Measurements from ENCODE around the gene RINL.
A peak's percentile ranks its signal among the peaks of the same experiment; 100 is the strongest.

The RINL gene

DNA sequence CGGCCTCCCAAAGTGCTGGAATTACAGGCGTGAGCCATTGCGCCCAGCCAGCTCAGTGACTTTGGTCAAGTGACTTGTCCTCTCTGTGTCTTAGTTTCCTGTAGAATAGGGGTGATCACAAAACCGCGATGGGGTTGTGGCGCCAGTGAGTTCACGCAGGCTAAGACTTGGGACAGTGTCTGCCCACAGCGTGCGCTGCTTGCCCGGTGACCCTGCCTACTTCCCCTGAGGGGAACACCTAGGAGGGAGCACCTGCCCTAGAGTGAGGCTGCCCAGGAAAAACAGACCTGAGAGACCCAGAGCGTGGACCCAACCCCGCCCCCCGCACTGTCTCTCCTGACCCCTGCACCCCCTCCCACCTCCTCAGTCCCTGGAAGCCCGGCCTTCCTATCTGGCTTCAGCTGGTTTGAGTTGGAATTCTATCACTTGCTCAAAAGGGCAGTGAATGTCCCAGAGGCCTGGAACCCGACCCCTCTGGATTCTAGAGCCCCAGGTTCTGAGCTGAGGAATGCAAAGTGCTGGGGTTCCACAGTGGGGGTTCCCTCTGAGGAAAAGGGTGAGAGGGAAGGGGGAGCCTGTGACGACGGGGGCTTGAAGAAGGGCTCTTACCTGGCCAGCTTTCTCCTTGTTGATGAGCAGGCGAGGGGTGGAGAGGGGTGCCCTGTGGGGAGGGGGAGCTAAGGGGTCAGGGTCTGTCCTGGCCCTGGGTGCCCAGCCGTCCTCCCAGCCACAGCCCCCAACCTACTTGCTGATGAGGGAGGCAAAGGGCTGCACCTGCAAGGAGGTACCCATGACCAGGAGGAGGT, 2.2 kb upstream of the RINL start:
- no peaks in the 10 kb centered on the region for H3K36me3 ChIP-seq (ENCODE audit: insufficient read depth, low read length)
- no peaks in the 10 kb centered on the region for H3K27me3 ChIP-seq (ENCODE audit: insufficient read depth, low read length, poor library complexity, severe bottlenecking)
- H3K4me2 ChIP-seq (ENCODE audit: low read depth, low read length, poor library complexity, severe bottlenecking): peak overlapping the region; percentile 94
- no peak for TF ChIP-seq EZH2phosphoT487 (IDR thresholded peaks at IDR 0.05; ENCODE audit: borderline replicate concordance)
- TF ChIP-seq, protein P1, sequence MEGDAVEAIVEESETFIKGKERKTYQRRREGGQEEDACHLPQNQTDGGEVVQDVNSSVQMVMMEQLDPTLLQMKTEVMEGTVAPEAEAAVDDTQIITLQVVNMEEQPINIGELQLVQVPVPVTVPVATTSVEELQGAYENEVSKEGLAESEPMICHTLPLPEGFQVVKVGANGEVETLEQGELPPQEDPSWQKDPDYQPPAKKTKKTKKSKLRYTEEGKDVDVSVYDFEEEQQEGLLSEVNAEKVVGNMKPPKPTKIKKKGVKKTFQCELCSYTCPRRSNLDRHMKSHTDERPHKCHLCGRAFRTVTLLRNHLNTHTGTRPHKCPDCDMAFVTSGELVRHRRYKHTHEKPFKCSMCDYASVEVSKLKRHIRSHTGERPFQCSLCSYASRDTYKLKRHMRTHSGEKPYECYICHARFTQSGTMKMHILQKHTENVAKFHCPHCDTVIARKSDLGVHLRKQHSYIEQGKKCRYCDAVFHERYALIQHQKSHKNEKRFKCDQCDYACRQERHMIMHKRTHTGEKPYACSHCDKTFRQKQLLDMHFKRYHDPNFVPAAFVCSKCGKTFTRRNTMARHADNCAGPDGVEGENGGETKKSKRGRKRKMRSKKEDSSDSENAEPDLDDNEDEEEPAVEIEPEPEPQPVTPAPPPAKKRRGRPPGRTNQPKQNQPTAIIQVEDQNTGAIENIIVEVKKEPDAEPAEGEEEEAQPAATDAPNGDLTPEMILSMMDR (conservative IDR thresholded peaks at IDR 0.05; ENCODE audit: low read length): no peak
- H3K79me2 ChIP-seq (ENCODE audit: insufficient read depth, low read length): no peaks in the 10 kb centered on the region
- H3K4me1 ChIP-seq (ENCODE audit: insufficient read depth, low read length, poor library complexity, severe bottlenecking): peaks cover 35% of the 10 kb centered on the region
- no peak overlapping the region for H3K4me3 ChIP-seq (ENCODE audit: low read length, poor library complexity, severe bottlenecking)
- H3K9ac ChIP-seq (ENCODE audit: low read depth, low read length, poor library complexity, severe bottlenecking): peak overlapping the region; percentile 94
- peaks cover 24% of the 10 kb centered on the region for H3F3A ChIP-seq (ENCODE audit: low read depth)
- no peaks in the 10 kb centered on the region for H3K9me2 ChIP-seq (replicated peaks; ENCODE audit: low read depth, low read length)
- no peaks in the 10 kb centered on the region for H3K9me3 ChIP-seq (ENCODE audit: insufficient read depth, low read depth, low read length)
- no peaks in the 10 kb centered on the region for H4K20me1 ChIP-seq (ENCODE audit: insufficient read depth, low read length, poor library complexity, severe bottlenecking)
- H2AFZ ChIP-seq (ENCODE audit: low read length): no peak overlapping the region

DNA sequence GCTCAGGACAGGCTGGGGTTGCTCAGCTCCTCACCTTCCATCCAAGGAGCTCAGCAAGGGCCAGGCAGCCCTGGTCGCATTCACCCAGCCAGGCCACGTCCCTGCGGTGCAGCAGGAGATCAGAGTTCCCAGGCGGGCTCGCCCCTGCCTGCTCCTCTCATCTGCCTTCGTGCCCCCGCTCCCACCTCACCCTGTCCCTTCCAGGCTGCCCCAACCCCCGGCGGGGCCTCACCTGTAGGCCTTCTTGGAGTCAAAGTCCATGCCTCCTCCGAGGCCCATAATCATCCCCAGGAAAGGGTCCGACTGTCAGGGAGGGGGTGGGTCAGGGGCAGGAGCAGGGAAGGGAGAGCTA, 1.3 kb upstream of the RINL start:
- peak overlapping the region; percentile 94 for H3K9ac ChIP-seq (ENCODE audit: low read depth, low read length, poor library complexity, severe bottlenecking)
- H3F3A ChIP-seq (ENCODE audit: low read depth): peaks cover 24% of the 10 kb centered on the region
- H3K79me2 ChIP-seq (ENCODE audit: insufficient read depth, low read length): no peaks in the 10 kb centered on the region
- no peaks in the 10 kb centered on the region for H3K36me3 ChIP-seq (ENCODE audit: insufficient read depth, low read length)
- H3K9me3 ChIP-seq (ENCODE audit: insufficient read depth, low read depth, low read length): no peaks in the 10 kb centered on the region
- H3K4me1 ChIP-seq (ENCODE audit: insufficient read depth, low read length, poor library complexity, severe bottlenecking): peaks cover 35% of the 10 kb centered on the region
- H3K4me2 ChIP-seq (ENCODE audit: low read depth, low read length, poor library complexity, severe bottlenecking): peak overlapping the region; percentile 94
- no peak for TF ChIP-seq EZH2phosphoT487 (IDR thresholded peaks at IDR 0.05; ENCODE audit: borderline replicate concordance)
- TF ChIP-seq, protein P1 (conservative IDR thresholded peaks at IDR 0.05; ENCODE audit: low read length): no peak
- H2AFZ ChIP-seq (ENCODE audit: low read length): no peak overlapping the region
- no peaks in the 10 kb centered on the region for H3K9me2 ChIP-seq (replicated peaks; ENCODE audit: low read depth, low read length)
- peak overlapping the region; percentile 72 for H3K4me3 ChIP-seq (ENCODE audit: low read length, poor library complexity, severe bottlenecking)
- H4K20me1 ChIP-seq (ENCODE audit: insufficient read depth, low read length, poor library complexity, severe bottlenecking): no peaks in the 10 kb centered on the region
- no peaks in the 10 kb centered on the region for H3K27me3 ChIP-seq (ENCODE audit: insufficient read depth, low read length, poor library complexity, severe bottlenecking)

DNA sequence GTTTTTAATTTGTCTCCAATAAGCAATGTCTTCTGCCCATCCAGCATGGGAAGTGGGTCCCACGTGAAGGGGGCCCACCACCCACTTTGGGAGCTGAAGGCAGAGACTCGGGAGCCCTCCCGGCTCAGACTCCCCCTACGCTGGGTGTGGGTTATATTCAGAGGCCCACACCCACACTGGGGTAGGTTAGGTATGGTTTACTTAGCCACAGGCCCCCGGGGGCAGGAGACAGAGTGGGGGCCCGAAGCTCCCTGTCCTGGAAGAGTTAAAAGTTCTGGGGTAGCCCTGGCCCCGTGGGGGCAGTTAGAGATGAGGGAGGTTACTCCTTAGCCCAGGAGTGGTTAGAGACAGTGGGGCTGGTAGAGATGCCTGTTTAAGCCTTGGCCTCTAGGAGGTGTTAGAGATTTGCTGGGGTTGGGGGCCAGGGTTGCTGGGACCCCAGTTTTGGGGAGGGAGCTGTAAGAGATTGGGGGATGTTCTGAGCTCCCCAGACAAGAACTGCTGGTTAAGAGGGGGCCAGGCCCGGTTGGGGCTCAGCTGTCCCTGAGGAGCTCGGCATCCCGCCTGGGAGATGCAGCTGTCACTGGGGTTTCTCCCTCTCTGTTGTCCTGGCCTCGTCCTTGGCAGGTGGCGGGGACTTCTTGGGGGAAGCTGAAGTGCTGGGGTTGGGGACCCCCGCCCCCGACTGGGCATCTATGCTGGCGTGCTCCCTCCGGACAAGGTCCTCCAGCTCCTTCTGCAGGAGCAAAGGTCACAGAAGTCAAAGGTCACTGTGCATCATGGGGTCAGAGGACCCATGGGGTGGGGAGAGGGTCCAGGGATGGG, 712 bp upstream of the RINL start:
- Histone ChIP-seq H3K9ac (ENCODE audit: low read depth, low read length, poor library complexity, severe bottlenecking) (peak overlapping the region; percentile 94), H3K79me2 (ENCODE audit: insufficient read depth, low read length) (no peaks in the 10 kb centered on the region), H3K4me1 (ENCODE audit: insufficient read depth, low read length, poor library complexity, severe bottlenecking) (peaks cover 35% of the 10 kb centered on the region), H3F3A (ENCODE audit: low read depth) (peaks cover 24% of the 10 kb centered on the region), H3K36me3 (ENCODE audit: insufficient read depth, low read length) (no peaks in the 10 kb centered on the region), H2AFZ (ENCODE audit: low read length) (peak overlapping the region; percentile 18; the same call in 1 of the 2 replicates), H3K27me3 (ENCODE audit: insufficient read depth, low read length, poor library complexity, severe bottlenecking) (no peaks in the 10 kb centered on the region), H3K4me3 (ENCODE audit: low read length, poor library complexity, severe bottlenecking) (peak overlapping the region; percentile 72), H4K20me1 (ENCODE audit: insufficient read depth, low read length, poor library complexity, severe bottlenecking) (no peaks in the 10 kb centered on the region), H3K9me3 (ENCODE audit: insufficient read depth, low read depth, low read length) (no peaks in the 10 kb centered on the region), H3K4me2 (ENCODE audit: low read depth, low read length, poor library complexity, severe bottlenecking) (peak overlapping the region; percentile 94), H3K9me2 (replicated peaks; ENCODE audit: low read depth, low read length) (no peaks in the 10 kb centered on the region)
- no peak for TF ChIP-seq EZH2phosphoT487 (IDR thresholded peaks at IDR 0.05; ENCODE audit: borderline replicate concordance)
- TF ChIP-seq, protein P1 (conservative IDR thresholded peaks at IDR 0.05; ENCODE audit: low read length): peak; percentile 40

All from Loucy (cell line).